Caco-2 (cell line): ENCODE measurements around the gene ZBTB42. TPM values are rescaled to one million over a fixed set of nuclear protein-coding genes. Genes with fewer than 3 reads are reported as not detected.

ENCODE experiments used
- BruUV-seq: library from RNA; stranded (reverse); fragments of 400-500 nt; replicated peaks from 2 replicates; lab custom pipeline; 2021; lab: Mats Ljungman, UMichigan
- CTCF ChIA-PET: fragments of 300-600 bp; sonication (Branson Sonifier 250); formaldehyde crosslinking; loops from one replicate; lab custom pipeline; 2022; ENCODE audit warnings: antibody characterized with exemption; lab: Charles Lee
- POLR2A ChIA-PET: fragments of 300-600 bp; sonication (Branson Sonifier 250); formaldehyde crosslinking; loops from one replicate; lab custom pipeline; 2022; ENCODE audit warnings: antibody characterized with exemption; lab: Charles Lee
- DNase-seq, 2 experiments: peaks; one replicate each; pipeline versions ENCODE4 v3.0.0 to v3.0.0-alpha.2; 2020 to 2022
- H3K27me3 ChIP-seq: replicated peaks from 2 replicates; pipeline ENCODE4 v1.6.0; 2011; ENCODE audit warnings: low read length; ENCODE audit not compliant: control insufficient read depth, insufficient read depth
- H3K36me3 ChIP-seq: 2 replicates; pipeline ENCODE4 v1.5.1; 2011; ENCODE audit warnings: low read length; ENCODE audit not compliant: control insufficient read depth, insufficient read depth
- H3K4me1 ChIP-seq: fragments of 250-450 bp; sonication (Bioruptor Pico); 2 replicates; pipeline ENCODE4 v1.5.1; 2020; ENCODE audit warnings: mild to moderate bottlenecking
- H3K4me3 ChIP-seq: 2 replicates; pipeline ENCODE4 v1.5.1; 2011; ENCODE audit warnings: low read depth, mild to moderate bottlenecking, control low read depth, low read length
- H3K9me3 ChIP-seq: fragments of 250-450 bp; sonication (Bioruptor Pico); 2 replicates; pipeline ENCODE4 v1.5.1; 2020; ENCODE audit warnings: mild to moderate bottlenecking, moderate library complexity
- H3K27ac Mint-ChIP-seq: one replicate; pipeline ENCODE4 v1.8.0; 2022; ENCODE audit warnings: mixed read lengths; ENCODE audit not compliant: unreplicated experiment
- H3K27me3 Mint-ChIP-seq: one replicate; pipeline ENCODE4 v1.8.0; 2022; ENCODE audit warnings: mixed read lengths; ENCODE audit not compliant: insufficient read depth, unreplicated experiment
- H3K36me3 Mint-ChIP-seq: one replicate; pipeline ENCODE4 v1.8.0; 2022; ENCODE audit warnings: mild to moderate bottlenecking, mixed read lengths; ENCODE audit not compliant: insufficient read depth, unreplicated experiment
- H3K4me1 Mint-ChIP-seq: one replicate; pipeline ENCODE4 v1.8.0; 2022; ENCODE audit warnings: low read depth, mixed read lengths; ENCODE audit not compliant: unreplicated experiment
- H3K4me3 Mint-ChIP-seq: one replicate; pipeline ENCODE4 v1.8.0; 2022; ENCODE audit warnings: mild to moderate bottlenecking, moderate library complexity, mixed read lengths; ENCODE audit not compliant: unreplicated experiment
- H3K9me3 Mint-ChIP-seq: one replicate; pipeline ENCODE4 v1.8.0; 2022; ENCODE audit warnings: mixed read lengths; ENCODE audit not compliant: unreplicated experiment
- CTCF ChIP-seq, 2 experiments: fragments of 200-600 bp in 1 of 2; IDR thresholded peaks; 1 replicate in 1 of 2; 2 replicates in 1 of 2; pipeline versions ENCODE4 v1.5.1 to v1.8.0; 2011 to 2022; ENCODE audit warnings: antibody characterized with exemption in 1 of 2, control low read depth in 1 of 2, inconsistent platforms in 1 of 2, low read depth in 1 of 2, low read length in 1 of 2, mild to moderate bottlenecking in 1 of 2, moderate library complexity in 1 of 2; ENCODE audit not compliant: insufficient read depth in 1 of 2, severe bottlenecking in 1 of 2, unreplicated experiment in 1 of 2
- intact Hi-C: fragments of 100-400 bp; cut with micrococcal nuclease; formaldehyde crosslinking; loops from one replicate; pipeline ENCODE4 v1.10.0; 2022; ENCODE audit not compliant: unreplicated experiment
- total RNA-seq: library from RNA; stranded (reverse); gene quantifications from 2 replicates; pipeline ENCODE4 v1.2.3, GENCODE V29; 2022

Gene ZBTB42
- total RNA-seq, 1 experiment from 2014 or later = 9.7 TPM

GRCh38 chr14:104802394-104803184, 1.7 kb downstream of the ZBTB42 start:
- Mint-ChIP-seq H3K4me3 (peak overlapping the region; percentile 80), H3K9me3 (peaks cover 11% of the 10 kb centered on the region), H3K4me1 (no peaks in the 10 kb centered on the region), H3K27me3 (no peaks in the 10 kb centered on the region), H3K27ac (peak overlapping the region; percentile 34), H3K36me3 (peaks cover 17% of the 10 kb centered on the region)
- POLR2A ChIA-PET = no interaction called here
- intact Hi-C loops = no loop called here
- no TSS peak for BruUV-seq
- Histone ChIP-seq H3K9me3 (no peaks in the 10 kb centered on the region), H3K36me3 (no peaks in the 10 kb centered on the region), H3K4me3 (no peak overlapping the region), H3K27me3 (no peaks in the 10 kb centered on the region), H3K4me1 (peaks cover 23% of the 10 kb centered on the region)
- TF ChIP-seq CTCF (IDR thresholded peaks at IDR 0.05; ENCODE audit: insufficient read depth in 1 of 2, low read depth in 1 of 2, low read length in 1 of 2, severe bottlenecking in 1 of 2, unreplicated experiment in 1 of 2) = no peak
- no peak for DNase-seq
- CTCF ChIA-PET = interaction anchor here (1.7 kb wide), 1 partner anchor 25 kb away, joined by 4 read pairs; no protein-coding TSS in a partner anchor

GRCh38 chr14:104803280-104803911, 2.5 kb downstream of the ZBTB42 start:
- Mint-ChIP-seq H3K4me3 (no peak overlapping the region), H3K27me3 (no peaks in the 10 kb centered on the region), H3K36me3 (peaks cover 17% of the 10 kb centered on the region), H3K9me3 (peaks cover 11% of the 10 kb centered on the region), H3K4me1 (no peaks in the 10 kb centered on the region), H3K27ac (no peak overlapping the region)
- H3K9me3 ChIP-seq = no peaks in the 10 kb centered on the region
- no peak for DNase-seq
- ChIA-PET POLR2A (no interaction called here), CTCF (no interaction called here)
- TF ChIP-seq CTCF (IDR thresholded peaks at IDR 0.05; ENCODE audit: insufficient read depth in 1 of 2, low read depth in 1 of 2, low read length in 1 of 2, severe bottlenecking in 1 of 2, unreplicated experiment in 1 of 2) = no peak
- H3K4me3 ChIP-seq = no peak overlapping the region
- H3K36me3 ChIP-seq = no peaks in the 10 kb centered on the region
- intact Hi-C loops = no loop called here
- TSS peak; percentile 47 for BruUV-seq
- H3K27me3 ChIP-seq = no peaks in the 10 kb centered on the region
- H3K4me1 ChIP-seq = peaks cover 16% of the 10 kb centered on the region

- CTCF ChIA-PET = no interaction called here
These were observed 3.1 kb downstream of the ZBTB42 start for GRCh38 chr14:104803912-104804410.

More at GRCh38 chr14:104803912-104804410, 3.1 kb downstream of the ZBTB42 start:
- intact Hi-C loops = no loop called here
- Mint-ChIP-seq H3K4me1 (no peaks in the 10 kb centered on the region), H3K27ac (no peak overlapping the region), H3K36me3 (peaks cover 18% of the 10 kb centered on the region), H3K27me3 (no peaks in the 10 kb centered on the region), H3K9me3 (peaks cover 11% of the 10 kb centered on the region), H3K4me3 (no peak overlapping the region)
- no peak overlapping the region for H3K4me3 ChIP-seq
- POLR2A ChIA-PET = no interaction called here
- H3K4me1 ChIP-seq = peaks cover 16% of the 10 kb centered on the region
- no peak for DNase-seq
- no peaks in the 10 kb centered on the region for H3K27me3 ChIP-seq
- H3K36me3 ChIP-seq = no peaks in the 10 kb centered on the region
- H3K9me3 ChIP-seq = no peaks in the 10 kb centered on the region
- no peak for TF ChIP-seq CTCF (IDR thresholded peaks at IDR 0.05; ENCODE audit: insufficient read depth in 1 of 2, low read depth in 1 of 2, low read length in 1 of 2, severe bottlenecking in 1 of 2, unreplicated experiment in 1 of 2)
- no TSS peak for BruUV-seq
